Embryonic facial prominence (tissue), 1 donor: ENCODE results near the gene RELCH.

ENCODE experiments used
- DNase-seq: peaks from one replicate; pipeline ENCODE4 v3.0.0-alpha.2; 2016; ENCODE audit errors: extremely low spot score

The RELCH gene

DNA sequence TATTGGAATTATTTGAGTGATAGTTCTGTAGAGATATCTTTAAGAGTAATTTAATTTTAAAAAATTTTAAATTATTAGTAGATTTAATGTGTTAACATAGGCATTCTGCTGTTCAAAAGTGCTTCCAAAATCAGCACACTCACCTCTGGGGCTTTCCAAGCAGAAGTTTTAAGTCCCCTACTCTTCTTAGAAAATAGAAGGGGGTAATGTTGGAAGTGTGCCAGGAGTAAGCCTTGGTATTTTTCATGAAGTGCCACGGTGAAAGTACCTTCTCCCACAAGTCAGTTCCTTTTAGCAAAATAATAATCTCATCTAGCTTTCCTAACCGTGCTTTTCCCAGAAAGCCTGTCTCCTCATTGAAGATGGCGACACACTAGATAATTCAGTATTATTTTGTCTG, 134.1 kb downstream of the RELCH start:
- DNase-seq, result no peak

DNA sequence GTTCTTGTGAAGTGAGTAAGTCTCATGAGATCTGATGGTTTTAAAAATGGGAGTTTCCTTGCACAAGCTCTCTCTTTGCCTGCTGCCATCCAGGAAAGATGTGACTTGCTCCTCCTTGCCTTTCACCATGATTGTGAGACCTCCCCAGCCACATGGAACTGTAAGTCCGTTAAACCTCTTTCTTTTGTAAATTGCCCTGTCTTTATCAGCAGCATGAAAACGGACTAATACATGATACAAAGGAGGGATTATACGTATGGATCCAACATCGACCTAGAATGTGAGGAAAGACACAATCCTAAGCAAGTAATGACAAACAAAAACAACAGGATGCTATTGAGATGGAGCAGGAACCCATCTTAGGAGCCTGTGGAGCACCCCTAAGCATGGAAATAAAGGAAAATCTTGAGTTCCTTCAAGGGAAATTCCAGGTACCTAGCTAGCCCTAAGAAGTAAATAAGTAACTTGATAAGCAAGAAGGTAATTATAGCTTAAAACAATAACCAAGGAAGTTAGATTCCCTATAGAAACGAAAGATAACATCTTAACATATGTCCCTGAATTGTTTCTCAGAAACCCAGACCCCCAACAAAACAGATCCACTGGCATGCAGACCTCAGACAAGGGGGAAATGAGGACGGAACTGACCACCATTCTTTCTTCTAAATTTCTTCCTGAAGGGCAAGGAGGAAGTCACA, 136.6 kb downstream of the RELCH start:
- DNase-seq, result no peak

- DNase-seq, result no peak
These were observed 137.2 kb downstream of the RELCH start for GRCh38 chr18:62324181-62324828.

DNA sequence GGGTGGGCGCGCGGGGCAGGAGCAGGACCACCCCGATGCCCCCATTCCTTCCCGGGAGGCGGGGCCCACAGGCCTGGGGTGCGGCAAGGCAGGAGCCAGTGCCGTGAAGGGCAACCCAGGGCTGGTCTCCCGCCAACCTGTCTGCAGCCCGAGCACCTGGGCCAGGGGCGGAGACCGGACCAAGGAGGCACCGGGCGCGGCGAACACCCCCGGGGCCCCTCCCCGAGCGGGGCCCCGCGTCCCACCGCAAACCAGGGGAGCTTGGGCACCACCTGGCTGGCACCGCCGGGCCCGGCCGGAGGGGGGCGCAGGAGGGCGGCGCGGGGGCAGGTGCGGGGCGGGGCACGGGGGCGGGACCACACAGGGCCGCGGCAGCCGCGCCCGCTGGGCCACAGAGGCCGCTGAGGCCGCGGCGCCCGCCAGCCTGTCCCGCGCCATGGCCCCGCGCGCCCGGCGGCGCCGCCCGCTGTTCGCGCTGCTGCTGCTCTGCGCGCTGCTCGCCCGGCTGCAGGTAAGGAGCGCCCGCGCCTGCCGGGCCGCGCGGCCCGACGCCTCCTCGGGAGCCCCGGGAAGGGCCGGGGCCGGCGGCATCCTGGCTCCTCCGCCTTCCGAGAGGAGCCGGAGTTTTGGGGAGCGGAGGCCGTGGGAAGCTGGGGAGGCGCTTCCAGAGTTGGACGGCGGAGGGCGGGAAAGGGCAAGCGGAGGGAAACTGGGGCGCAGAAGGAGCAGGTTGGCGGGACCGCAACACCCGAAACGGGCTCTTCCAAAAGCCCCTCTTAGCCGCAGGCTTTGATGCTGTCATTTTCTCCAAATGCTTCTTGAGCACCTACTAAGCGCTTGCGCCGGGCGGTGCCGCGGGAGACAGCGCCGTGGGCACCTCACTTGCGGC, 138.1 kb downstream of the RELCH start, which contains the start of gene TNFRSF11A:
TSS of gene TNFRSF11A (plus strand) at position 394 of the 889 bp plus-strand sequence. CDS start at position 437, 43 bp downstream.
- no peak for DNase-seq

- no peak for DNase-seq
These were observed 139.0 kb downstream of the RELCH start for GRCh38 chr18:62325806-62326645.

DNA sequence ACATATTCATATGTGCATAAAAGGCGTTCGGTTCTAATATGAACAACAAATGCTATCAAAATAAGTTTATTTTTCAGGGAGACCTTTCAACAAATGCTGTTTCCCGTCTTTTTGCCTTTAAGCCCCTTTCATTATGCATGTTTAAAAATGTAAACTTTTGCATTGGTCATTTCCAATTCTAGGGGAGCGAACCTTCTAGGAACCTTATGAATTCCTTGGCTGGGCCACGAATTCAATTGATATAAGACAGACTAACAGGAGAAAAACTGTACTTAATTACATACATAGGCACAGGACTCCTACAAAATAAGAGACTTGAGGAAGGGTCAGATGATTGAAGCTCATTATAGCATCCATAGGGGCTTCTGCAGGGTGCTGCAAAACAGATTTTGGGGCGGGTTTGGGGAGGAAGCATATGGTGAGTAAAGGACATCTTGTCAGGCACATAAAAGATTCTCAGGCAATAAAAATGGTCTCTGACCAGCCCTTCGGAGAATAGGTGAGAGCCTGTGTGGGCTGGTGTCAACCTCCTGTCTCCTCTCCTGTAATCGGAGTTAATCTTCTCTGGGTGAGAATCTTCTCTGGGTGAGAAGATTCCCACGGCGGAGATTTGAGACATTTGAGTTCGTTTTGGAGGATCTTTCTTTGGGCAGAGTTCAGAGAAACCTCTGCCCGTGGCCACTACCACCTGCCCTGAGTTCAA, 139.7 kb downstream of the RELCH start:
- DNase-seq, result no peak

DNA sequence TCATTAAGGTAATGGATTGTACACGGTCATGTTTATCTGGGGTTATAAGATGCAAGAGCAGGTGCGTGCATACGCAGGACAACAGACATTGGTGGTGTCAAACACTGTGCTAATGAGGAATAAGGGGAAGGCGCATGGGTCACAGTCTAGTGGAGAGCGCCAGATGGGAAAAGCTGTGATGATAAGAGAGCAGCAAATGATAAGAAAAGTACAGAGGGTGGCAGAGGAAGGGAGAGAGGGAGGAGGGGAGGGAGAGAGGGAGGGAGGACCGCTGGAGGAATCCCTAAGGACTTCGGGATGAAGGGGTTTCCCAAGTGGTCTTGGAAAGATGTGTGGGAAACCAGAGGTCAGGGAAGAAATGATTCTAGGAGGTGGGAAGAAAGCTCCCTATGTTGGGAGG, 140.9 kb downstream of the RELCH start:
- no peak for DNase-seq

DNA sequence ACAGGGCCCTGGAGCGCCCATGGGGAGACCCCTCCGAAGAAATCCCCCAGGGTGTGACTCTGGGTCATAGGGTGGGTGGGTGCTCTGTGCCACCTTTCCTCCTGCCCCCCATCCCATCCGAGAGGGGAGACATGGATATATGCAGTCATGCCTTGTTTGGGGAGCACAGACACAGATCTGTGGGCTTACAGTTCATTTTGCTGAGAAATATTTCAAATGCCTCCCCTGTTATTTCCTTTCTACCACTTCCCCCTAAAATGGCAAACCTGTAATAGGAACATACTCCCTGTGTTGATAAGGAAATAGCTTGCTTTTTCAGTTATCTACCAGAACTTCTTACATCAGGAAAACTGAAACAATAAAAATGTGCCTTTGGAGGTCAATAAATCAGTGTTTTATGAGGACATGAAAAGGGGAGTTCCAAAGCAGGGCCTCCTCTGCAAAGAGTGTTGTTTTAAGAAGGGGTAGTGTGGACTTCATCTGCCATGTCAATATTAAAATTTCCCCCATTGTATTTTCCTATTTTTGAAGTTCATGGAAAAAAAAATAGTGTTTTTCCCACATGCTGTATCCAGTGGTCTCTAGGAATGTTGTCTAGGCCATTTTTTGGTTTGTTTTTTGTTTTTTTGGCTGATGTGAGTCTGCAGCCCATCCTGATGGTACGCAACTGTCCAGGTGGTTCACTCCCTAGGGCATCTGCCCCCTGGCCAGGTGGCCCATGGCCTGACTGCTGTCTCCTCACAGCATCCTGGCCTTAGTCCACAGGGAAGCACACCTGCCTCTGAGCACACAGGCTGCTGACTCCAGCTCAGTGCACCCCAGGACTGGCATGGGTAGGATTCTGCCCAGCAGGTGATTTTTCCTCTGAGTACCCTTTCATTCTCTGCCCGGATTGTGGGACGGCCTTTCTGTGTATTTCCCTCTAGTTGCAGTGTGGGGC, 141.8 kb downstream of the RELCH start:
- DNase-seq, result no peak

DNA sequence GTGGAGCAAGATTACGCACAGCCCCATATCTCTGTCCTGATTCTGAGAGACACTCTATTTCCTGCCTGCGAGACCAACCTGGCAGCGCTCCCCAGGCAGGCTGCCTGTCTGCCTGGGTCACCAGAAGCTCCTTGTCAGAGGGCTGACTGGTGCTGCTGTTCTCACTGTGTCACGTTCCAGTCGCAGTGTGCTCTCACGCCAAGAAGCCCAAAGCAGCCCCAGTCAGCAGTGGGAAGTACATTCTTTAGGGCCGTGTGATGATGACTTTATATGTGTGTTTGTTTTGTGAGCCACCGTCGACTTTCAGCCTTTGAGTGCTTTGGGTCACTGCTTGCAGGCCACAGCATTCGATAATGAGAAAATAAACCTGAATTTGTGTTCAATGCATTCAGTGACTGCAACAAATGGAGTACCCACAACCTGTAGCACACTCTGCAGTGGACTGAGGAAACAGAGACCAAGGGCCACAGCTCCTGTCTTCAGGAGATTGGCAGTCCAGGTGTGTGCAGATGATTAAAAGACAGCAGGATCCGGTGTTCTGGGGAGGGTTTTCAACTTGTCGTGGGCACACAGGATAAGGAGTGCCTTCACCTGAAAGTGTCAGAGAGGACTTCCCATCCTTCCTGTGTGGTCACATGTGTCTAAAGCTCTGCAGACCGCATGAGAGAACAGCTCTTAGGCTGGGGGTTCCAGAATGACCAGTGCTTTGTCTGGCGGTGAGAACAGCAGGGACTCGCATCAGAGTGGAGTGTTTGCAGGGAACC, 142.8 kb downstream of the RELCH start:
- DNase-seq, result no peak

GRCh38 chr18:62330650-62331049, 143.6 kb downstream of the RELCH start:
- DNase-seq, result no peak

GRCh38 chr18:62331581-62332356, 144.7 kb downstream of the RELCH start:
- no peak for DNase-seq

DNA sequence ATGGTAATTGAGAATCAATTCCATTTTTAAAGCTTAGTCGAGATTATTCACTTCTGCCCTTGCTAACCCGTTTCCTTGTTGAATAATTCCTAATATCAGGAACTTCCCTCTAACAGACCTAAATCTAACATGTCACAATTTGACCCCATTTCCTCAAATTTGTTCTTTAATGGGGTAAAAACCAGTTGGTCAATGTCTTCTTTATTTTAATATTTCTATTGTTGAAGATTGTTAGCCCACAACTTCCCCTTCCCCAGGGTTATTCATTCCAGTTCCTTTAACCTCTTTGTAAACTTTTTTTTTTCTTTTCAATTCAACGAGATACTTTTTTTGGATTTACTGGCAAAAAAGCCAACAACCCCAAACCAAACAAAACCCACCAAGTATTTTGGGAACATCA, 145.4 kb downstream of the RELCH start:
- no peak for DNase-seq

DNA sequence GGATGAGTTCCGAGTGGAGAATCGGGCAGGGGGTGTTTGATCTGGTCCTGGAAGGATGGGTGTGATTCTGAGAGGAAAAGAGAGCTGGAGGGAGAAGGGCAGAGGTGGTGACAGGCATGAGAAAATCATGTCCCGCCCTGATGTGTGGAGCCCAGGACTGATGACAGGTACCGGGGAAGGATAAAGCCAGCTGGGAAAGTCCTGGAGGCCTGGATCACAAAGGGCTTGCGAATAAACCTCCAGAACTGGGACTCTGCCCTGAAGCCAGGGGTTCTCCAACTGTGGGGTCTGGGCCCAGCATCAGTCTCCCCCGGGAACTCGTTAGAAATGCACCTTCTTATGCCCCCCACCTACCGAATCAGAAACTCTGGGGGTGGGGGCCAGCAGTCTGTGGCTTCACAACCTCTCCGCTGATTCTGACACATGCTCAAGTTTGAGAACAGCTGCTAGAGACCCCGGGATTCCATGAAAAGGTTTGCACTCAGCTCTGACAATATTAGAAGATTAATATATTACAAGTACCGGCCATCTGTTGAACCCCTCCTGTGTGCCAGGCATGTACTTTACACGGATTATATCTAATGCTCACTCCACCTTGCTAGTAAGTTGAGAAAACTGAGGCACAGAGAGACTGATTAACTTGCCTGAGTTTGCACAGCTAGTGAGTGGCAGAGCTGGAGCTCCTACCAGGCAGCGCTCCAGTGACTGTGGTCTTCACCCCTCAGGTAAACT, 146.1 kb downstream of the RELCH start:
- DNase-seq, result no peak

- DNase-seq, result no peak
These were observed 147.1 kb downstream of the RELCH start for GRCh38 chr18:62334120-62334519.

DNA sequence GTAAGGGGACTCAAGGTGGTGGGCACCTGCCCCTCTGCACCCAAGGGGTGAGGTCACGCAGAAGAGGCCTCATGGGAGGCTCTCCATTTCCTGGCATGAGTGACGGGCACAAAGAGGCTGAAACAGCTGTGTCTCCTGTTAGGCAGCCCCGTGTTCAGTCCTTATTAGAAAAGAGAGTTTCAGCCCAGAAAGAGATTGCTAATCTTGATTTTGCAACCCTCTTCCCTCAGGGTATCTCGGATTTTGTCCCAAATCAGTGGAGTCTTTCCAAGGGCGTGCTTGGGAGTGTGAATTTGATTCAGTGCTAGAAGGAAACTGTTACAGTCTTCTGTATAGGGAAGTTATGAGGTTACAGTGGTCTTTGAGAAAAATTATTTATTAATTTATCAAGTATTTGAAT, 148.4 kb downstream of the RELCH start:
- no peak for DNase-seq

DNA sequence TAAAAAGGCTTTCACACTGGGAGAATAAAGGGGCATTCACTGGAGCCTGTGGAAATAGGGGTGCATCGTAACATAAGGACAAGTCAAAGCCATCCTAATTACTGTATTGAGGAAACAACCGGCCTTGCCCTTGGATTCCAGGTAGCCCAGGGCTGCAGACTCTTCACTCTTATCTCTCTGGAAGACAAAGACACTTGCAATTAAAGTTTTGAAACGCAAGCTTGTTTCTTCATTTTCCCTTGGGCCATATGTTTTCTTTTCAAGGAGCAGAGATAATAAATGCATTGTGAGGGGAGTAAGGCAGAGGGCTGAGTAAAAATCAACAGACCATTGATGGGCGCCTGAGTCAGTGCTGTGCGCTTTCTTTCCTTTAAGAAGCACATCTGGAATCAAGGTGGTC, 149.6 kb downstream of the RELCH start:
- DNase-seq, result no peak

- DNase-seq, result no peak
These were observed 150.3 kb downstream of the RELCH start for GRCh38 chr18:62337336-62337735.
